ENCODE measurements around the gene INF2.

DNA sequence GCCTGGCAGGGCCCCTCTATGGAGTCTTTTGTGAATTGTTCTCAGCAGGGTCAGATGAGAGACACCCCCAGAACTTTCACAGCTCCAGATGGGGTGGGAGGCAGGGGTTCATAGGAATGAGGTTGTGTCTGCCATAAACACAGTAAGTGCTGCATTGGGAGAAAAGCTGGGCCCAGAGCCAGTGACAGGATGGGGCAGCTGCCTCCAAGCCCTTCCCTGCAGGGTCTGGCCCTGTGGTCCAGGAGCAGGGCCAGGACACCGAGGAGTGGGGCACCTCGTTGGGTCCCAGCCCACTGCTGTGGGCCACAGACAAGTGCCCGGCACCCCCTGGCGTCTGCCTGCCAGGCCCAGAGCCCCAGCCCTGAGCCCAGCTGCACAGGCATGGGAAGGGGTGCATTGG, 13.3 kb downstream of the INF2 start:
- TF ChIP-seq, protein P1, sequence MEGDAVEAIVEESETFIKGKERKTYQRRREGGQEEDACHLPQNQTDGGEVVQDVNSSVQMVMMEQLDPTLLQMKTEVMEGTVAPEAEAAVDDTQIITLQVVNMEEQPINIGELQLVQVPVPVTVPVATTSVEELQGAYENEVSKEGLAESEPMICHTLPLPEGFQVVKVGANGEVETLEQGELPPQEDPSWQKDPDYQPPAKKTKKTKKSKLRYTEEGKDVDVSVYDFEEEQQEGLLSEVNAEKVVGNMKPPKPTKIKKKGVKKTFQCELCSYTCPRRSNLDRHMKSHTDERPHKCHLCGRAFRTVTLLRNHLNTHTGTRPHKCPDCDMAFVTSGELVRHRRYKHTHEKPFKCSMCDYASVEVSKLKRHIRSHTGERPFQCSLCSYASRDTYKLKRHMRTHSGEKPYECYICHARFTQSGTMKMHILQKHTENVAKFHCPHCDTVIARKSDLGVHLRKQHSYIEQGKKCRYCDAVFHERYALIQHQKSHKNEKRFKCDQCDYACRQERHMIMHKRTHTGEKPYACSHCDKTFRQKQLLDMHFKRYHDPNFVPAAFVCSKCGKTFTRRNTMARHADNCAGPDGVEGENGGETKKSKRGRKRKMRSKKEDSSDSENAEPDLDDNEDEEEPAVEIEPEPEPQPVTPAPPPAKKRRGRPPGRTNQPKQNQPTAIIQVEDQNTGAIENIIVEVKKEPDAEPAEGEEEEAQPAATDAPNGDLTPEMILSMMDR (IDR thresholded peaks at IDR 0.05), result no peak
- no peak for TF ChIP-seq EZH2phosphoT487 (IDR thresholded peaks at IDR 0.05)

All from neural progenitor cell (in vitro differentiated cells).